ENCODE measurements around the gene FBXO3.

GRCh38 chr11:33802194-33802950, 28.1 kb upstream of the FBXO3 start:
- TF ChIP-seq CTCF (conservative IDR thresholded peaks at IDR 0.05) (no peak), EZH2 (IDR thresholded peaks at IDR 0.05; ENCODE audit: low read depth) (no peak)
